GM12891 (cell line): ENCODE measurements around the gene FUT9.

Experiments used
- POLR2A ChIP-seq: IDR thresholded peaks from 2 replicates; pipeline ENCODE4 v1.6.1; 2011; ENCODE audit warnings: low read depth, low read length, control low read depth
- POLR2AphosphoS5 ChIP-seq: IDR thresholded peaks from 2 replicates; pipeline ENCODE4 v1.6.1; 2011; ENCODE audit warnings: low read depth, low read length, control low read depth
- TAF1 ChIP-seq: IDR thresholded peaks from 2 replicates; pipeline ENCODE4 v1.6.1; 2011; ENCODE audit warnings: low read depth, low read length, control low read depth

DNA sequence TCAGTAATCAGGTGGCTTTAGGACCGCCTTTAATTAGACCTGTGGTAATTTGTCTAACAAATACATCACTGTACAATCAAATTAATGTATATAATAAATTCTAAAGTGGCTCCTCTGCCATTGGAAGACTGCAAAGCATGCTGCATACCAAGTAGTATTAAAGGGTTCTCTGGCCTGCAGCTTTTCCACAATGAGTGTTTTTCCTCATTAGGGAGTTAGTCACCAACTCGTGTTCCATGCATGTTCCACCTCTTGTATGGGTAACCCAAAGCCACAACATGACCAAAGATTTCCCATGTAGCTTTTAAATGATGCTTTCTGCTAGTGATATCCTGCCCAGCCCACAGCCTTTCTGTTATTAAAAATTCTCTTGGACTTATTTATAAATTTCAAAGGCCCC lies 218.7 kb downstream of the FUT9 start:
- no peak for TF ChIP-seq POLR2AphosphoS5
- no peak for TF ChIP-seq TAF1
- no peak for TF ChIP-seq POLR2A
